CD4-positive, alpha-beta T cell treated with Interleukin-4 for 4 hours (primary cell): ENCODE data around the gene SLC25A29.
A peak's percentile ranks its signal among the peaks of the same experiment; 100 is the strongest.

Source experiments
- DNase-seq: peaks from one replicate; pipeline ENCODE4 v3.0.0-alpha.2; 2020

SLC25A29 gene

DNA sequence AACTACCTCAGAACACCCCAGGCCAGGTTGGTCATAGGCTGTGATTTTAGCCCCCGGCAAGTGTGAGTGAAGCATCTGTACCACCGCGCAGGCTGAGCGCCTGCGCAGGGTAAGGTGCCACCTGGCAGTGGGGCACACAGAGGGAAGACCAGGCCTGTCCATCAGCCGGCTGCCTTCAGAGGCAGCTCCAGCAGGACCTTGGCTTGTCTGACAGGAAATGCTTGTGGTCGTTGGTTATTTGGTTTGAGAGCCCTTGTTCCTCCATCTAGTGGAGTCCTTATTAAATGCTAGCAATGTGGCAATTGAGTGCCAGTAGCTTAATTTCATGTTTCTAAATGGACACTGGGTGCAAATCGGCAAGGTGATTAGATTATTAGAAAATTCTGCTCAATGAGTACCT is 27.5 kb downstream of the SLC25A29 start:
- DNase-seq: peak; percentile 14

DNA sequence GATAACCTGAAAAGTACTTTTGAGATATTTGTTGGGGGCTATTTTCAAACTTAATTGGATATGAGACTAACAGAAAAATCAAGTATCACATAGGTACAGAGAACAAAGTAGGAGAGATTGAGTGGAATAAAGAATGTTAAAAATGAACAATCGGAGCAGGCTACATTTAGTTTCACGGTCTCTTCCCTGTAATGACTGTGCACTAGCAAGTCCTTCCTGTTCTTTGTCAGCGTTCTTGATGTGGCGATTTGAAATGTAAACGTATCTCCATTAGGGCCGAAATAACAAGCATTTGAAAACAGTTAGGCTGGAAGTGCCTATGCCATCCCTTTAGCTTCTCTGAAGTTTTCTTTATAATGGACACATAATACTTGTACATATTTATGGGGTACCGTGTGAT is 31.0 kb downstream of the SLC25A29 start:
- no peak for DNase-seq

DNA sequence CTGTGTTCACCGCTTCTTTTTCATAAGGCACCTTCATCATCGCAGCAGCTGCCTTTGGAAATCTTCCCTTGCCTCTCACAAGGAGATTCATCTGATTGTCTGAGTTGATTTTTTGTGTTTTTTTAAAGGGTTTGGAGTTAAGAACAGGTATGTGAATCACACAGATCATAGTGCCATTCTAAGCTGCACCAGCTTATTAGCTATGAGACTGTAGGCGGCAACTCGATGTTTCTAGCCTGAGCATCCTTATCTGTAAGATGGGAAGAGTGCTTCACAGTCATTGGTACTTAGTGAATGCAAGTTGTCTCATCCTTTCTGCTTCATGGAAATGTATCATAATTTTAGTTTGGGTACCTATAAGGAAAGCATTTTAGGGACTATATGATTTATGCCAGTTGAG is 32.0 kb downstream of the SLC25A29 start:
- no peak for DNase-seq

DNA sequence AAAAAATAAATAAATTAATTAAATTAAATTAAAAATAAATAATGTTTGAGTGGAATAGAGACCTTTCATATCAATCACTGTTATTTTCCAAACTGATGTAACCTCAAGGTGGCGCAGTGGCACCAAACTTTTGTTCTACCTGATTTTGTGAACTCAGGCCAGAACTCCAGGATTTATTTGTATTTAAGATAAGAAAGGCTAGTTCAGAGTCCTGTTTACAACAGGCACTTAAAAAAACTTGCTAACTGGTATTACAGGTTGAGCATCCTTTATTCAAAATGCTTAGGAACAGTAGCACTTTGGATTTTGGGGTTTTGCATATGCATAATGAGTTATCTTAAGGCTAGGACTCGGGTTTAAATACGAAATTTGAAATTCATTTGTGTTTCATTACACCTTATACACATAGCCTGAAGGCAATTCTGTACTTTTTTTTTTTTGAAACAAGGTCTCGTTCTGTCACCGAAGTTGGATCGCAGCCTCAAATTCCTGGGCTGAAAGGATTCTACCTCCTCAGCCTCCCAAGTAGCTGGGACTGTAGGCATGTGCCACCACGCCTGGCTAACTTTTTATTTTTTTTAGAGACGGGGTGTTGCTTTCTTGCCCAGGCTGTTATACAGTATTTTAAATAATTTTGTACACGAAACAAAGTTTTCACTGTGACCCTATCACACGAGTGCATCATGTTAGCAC is 34.9 kb downstream of the SLC25A29 start:
- peak; percentile 33 for DNase-seq

- no peak for DNase-seq
These were observed 37.5 kb downstream of the SLC25A29 start for GRCh38 chr14:100268591-100269207.

DNA sequence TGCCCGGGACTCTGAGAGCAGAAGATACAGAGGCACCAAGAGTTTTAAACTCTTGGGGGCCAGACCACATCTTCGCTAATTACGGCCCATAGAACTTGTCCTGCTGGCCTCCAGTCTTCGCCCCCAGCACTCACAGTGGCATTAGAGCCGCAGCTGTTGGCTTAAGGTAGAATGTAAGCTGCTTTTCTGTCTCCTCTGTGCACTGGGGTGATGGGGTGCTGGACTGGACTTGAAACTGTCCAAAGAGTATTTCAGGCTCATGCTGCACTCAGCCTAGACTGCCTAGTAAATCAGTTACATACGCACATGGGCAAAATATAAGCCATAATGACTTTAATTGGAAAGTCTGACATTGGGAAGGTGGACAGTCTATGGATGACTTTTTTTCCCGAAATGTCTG is 38.3 kb downstream of the SLC25A29 start:
- no peak for DNase-seq

- DNase-seq: no peak
These were observed 43.1 kb downstream of the SLC25A29 start for GRCh38 chr14:100263141-100263540.

- DNase-seq: no peak
These were observed 43.7 kb downstream of the SLC25A29 start for GRCh38 chr14:100262545-100262944.

DNA sequence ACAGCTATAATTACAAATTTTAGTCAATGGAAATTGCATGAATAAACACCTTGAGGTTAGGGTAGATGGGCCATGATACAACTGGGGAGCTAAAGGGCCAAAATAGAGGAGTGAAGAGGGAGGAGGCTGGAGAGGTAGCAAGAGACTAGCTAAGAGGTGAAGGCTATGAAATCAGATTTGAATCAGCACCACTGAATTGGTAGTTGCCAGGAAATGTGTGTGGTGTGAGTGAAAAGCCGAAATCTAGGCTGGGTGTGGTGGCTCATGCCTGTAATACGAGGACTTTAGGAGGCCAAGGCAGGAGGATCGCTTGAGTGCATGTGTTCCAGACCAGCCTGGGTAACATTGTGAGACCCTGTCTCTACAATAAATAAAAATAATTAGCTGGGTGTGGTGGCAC is 44.6 kb downstream of the SLC25A29 start:
- DNase-seq: peak; percentile 51

DNA sequence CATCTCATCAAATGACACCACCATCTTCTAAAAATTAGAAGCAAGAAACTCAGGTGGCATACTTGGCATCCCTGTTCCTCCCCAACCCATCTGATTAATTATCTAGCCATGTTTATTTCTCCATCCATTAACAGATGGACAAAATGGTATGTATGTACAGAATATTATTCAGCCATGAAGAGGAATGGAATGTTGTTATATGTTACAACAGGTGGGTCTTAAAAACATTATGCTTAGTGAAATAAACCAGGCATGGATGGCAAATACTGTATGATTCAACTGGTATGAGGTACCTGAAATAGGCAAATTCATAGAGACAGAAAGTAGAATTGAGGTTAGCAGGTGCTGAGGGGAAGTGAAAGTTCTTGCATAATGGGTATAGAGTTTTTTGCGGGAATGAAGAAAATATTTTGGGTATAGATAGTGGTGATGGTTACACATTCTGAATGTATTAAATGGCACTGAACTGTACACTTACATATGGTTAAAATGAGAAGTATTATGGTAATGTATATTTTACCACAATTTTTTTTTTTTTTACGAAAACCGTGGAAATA is 49.8 kb downstream of the SLC25A29 start:
- DNase-seq: no peak

DNA sequence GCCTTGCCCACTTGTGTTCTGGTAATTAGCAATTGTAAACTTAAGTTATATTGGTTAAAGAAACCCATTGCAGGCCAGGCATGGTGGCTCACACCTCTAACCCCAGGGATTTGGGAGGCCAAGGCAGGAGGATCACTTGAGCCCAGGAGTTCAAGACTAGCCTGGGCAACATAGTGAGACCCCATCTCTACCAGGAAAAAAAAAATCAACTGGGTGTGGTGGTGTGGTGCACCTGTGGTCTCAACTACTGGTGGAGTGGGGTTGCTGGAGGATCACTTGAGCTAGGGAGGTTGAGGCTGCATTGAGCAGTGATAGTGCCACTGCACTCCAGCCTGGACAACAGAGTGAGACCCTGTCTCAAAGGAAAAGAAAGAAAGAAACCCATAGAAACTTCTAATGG is 53.6 kb downstream of the SLC25A29 start:
- no peak for DNase-seq

GRCh38 chr14:100250732-100251465 is 55.3 kb downstream of the SLC25A29 start:
- DNase-seq: no peak

DNA sequence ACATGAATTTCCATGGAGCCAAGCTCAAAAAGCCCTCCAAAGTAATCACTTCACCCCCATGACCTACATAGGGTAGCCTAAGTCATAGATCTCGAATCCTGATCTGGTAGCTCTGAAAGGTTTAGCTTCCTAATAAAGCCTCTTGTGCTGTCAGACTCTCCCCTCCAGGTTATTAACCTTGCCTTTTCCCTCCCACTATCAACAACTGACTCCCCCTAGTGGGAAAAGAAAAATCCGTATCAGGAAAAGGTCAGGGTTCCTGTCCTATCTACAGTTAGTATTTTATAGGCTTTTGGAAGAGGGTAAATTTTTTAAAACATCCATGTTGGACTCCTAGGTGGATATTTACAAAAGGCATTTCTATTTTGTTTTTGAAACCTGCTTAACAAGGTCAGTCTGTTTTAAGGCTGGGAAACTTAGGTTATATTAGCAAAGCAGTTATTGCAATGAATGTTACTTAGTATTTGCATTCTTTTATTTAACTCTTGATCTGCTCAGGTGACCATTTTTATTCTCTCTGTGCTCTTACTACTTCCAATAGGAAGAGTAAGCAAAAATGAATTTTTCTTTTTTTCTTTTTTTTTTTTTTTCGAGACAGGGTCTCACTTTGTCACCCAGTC is 59.3 kb downstream of the SLC25A29 start:
- peak; percentile 56 for DNase-seq

DNA sequence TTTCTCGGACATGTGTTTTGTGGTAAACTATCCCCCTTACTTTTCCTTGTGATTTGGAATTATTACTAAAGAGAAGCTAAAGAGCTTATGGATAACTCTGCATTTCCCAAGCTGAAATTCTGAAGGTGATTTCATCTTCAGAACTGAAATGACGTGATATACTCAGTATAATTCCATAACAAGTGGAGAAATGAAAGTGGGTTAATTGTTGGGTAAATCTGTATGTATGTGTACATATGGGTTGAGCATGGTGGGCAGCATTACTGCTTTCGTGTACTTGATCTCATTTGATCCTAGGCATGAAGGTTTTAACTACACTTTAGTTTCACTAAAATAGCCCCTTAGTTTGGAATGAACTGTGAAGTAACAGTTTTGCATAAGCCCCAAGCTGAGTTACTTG is 63.2 kb downstream of the SLC25A29 start:
- DNase-seq: no peak

GRCh38 chr14:100241279-100241678 is 65.0 kb downstream of the SLC25A29 start:
- no peak for DNase-seq
